Endodermal cell (in vitro differentiated cells): Measurements from ENCODE around the gene ATXN1. TPM values are rescaled to one million over a fixed set of nuclear protein-coding genes. Genes with fewer than 3 reads are reported as not detected.

Source experiments
- DNase-seq: peaks from one replicate; pipeline ENCODE4 v3.0.0-alpha.2; 2017
- H3K27ac ChIP-seq: 2 replicates; pipeline ENCODE4 v1.5.1; 2013; ENCODE audit warnings: mild to moderate bottlenecking, low read depth, low read length, moderate library complexity
- H3K27me3 ChIP-seq: 2 replicates; pipeline ENCODE4 v1.6.1; 2013; ENCODE audit warnings: mild to moderate bottlenecking, low read length, moderate library complexity; ENCODE audit not compliant: insufficient read depth, control insufficient read depth, poor library complexity, severe bottlenecking
- H3K36me3 ChIP-seq: 2 replicates; pipeline ENCODE4 v1.7.0; 2013; ENCODE audit warnings: mild to moderate bottlenecking, low read length, moderate library complexity; ENCODE audit not compliant: control insufficient read depth, insufficient read depth
- H3K4me1 ChIP-seq: one replicate; pipeline ENCODE4 v1.7.0; 2013; ENCODE audit warnings: low read length; ENCODE audit not compliant: control insufficient read depth, insufficient read depth
- H3K4me3 ChIP-seq: 2 replicates; pipeline ENCODE4 v1.5.1; 2013; ENCODE audit warnings: mild to moderate bottlenecking, low read length, moderate library complexity
- H3K9ac ChIP-seq: 2 replicates; pipeline ENCODE4 v1.6.1; 2013; ENCODE audit warnings: mild to moderate bottlenecking, low read length, moderate library complexity; ENCODE audit not compliant: poor library complexity, severe bottlenecking; ENCODE audit errors: extremely low read depth
- H3K9me3 ChIP-seq: 2 replicates; pipeline ENCODE4 v1.6.1; 2013; ENCODE audit warnings: mild to moderate bottlenecking, low read length, moderate library complexity; ENCODE audit not compliant: control insufficient read depth
- H3K27ac Mint-ChIP-seq: 2 replicates; pipeline ENCODE4 v1.8.0; 2020; ENCODE audit warnings: mixed read lengths
- H3K27me3 Mint-ChIP-seq: 2 replicates; pipeline ENCODE4 v1.8.0; 2021; ENCODE audit warnings: mild to moderate bottlenecking, mixed read lengths; ENCODE audit not compliant: insufficient read depth
- H3K36me3 Mint-ChIP-seq: 2 replicates; pipeline ENCODE4 v1.8.0; 2020; ENCODE audit warnings: low read depth, mixed read lengths
- H3K4me1 Mint-ChIP-seq: 2 replicates; pipeline ENCODE4 v1.8.0; 2020; ENCODE audit warnings: mixed read lengths
- H3K4me3 Mint-ChIP-seq: 2 replicates; pipeline ENCODE4 v1.8.0; 2020; ENCODE audit warnings: mild to moderate bottlenecking, moderate library complexity, mixed read lengths
- H3K9me3 Mint-ChIP-seq: 2 replicates; pipeline ENCODE4 v1.8.0; 2020; ENCODE audit warnings: mild to moderate bottlenecking, mixed read lengths
- CTCF ChIP-seq: fragments of 200-600 bp; sonication (generic); conservative IDR thresholded peaks from 2 replicates; pipeline ENCODE4 v1.5.0; 2021; ENCODE audit warnings: antibody characterized with exemption, mild to moderate bottlenecking
- WGBS, 2 experiments: methylation state at CpG; one replicate each; pipeline versions ENCODE4 v1.1.5 to v1.1.7; 2013; ENCODE audit warnings: missing lambda C conversion rate in 2 of 2, mixed read lengths in 1 of 2; ENCODE audit not compliant: insufficient coverage in 1 of 2, insufficient read length in 1 of 2; 5-methylcytosine and 5-hydroxymethylcytosine counted together
- total RNA-seq, 2 donors: library from RNA; stranded (reverse); fragmentation: NEBNext Ultra II Directional in 1 of 2; extraction: Animal tissue kit (Norgen Biotek cat#: 25700) in 1 of 2; gene quantifications; 2 replicates in 1 of 2; 3 replicates in 1 of 2; pipeline ENCODE4 v1.2.1, GENCODE V29; 2021

Gene ATXN1
- total RNA-seq, 2 donors from 2014 or later, result 10.4 to 15.9 TPM

- no peak overlapping the region for H3K9ac ChIP-seq
- H3K27ac ChIP-seq, result no peak overlapping the region
- Mint-ChIP-seq H3K36me3 (no peaks in the 10 kb centered on the region), H3K9me3 (no peaks in the 10 kb centered on the region), H3K4me3 (no peak overlapping the region), H3K4me1 (no peaks in the 10 kb centered on the region), H3K27ac (no peak overlapping the region), H3K27me3 (no peaks in the 10 kb centered on the region)
- no peaks in the 10 kb centered on the region for H3K4me1 ChIP-seq
- 92 to 94% methylated on average over 2 to 4 of the region's 4 CpGs for WGBS, 2 experiments
- H3K4me3 ChIP-seq, result no peak overlapping the region
- TF ChIP-seq CTCF, result no peak
- no peaks in the 10 kb centered on the region for H3K9me3 ChIP-seq
- no peak for DNase-seq
- H3K27me3 ChIP-seq, result no peaks in the 10 kb centered on the region
- no peaks in the 10 kb centered on the region for H3K36me3 ChIP-seq
Observed at GRCh38 chr6:16608444-16608843, 152.8 kb downstream of the ATXN1 start.

GRCh38 chr6:16602035-16602434 is 159.2 kb downstream of the ATXN1 start:
- no peak for DNase-seq
- Mint-ChIP-seq H3K4me1 (no peaks in the 10 kb centered on the region), H3K36me3 (no peaks in the 10 kb centered on the region), H3K4me3 (no peak overlapping the region), H3K27me3 (no peaks in the 10 kb centered on the region), H3K27ac (no peak overlapping the region), H3K9me3 (no peaks in the 10 kb centered on the region)
- Histone ChIP-seq H3K27ac (no peak overlapping the region), H3K9ac (no peak overlapping the region), H3K4me3 (no peak overlapping the region), H3K36me3 (no peaks in the 10 kb centered on the region), H3K4me1 (no peaks in the 10 kb centered on the region), H3K9me3 (no peaks in the 10 kb centered on the region), H3K27me3 (no peaks in the 10 kb centered on the region)
- no peak for TF ChIP-seq CTCF
- WGBS, 2 experiments, result 87 to 91% methylated on average over 2 to 3 of the region's 3 CpGs

- Mint-ChIP-seq H3K27me3 (no peaks in the 10 kb centered on the region), H3K4me3 (no peak overlapping the region), H3K9me3 (no peaks in the 10 kb centered on the region), H3K27ac (no peak overlapping the region), H3K4me1 (peaks cover 4% of the 10 kb centered on the region), H3K36me3 (no peaks in the 10 kb centered on the region)
- Histone ChIP-seq H3K4me3 (no peak overlapping the region), H3K27ac (no peak overlapping the region), H3K27me3 (no peaks in the 10 kb centered on the region), H3K9me3 (no peaks in the 10 kb centered on the region), H3K4me1 (no peaks in the 10 kb centered on the region), H3K9ac (no peak overlapping the region), H3K36me3 (no peaks in the 10 kb centered on the region)
- WGBS, 2 experiments, result 95 to 100% methylated on average over 2 to 4 of the region's 4 CpGs
- no peak for TF ChIP-seq CTCF
- DNase-seq, result no peak
Observed at GRCh38 chr6:16600701-16601100, 160.6 kb downstream of the ATXN1 start.
